GM18873 (cell line): ENCODE data around the gene TRAF7.

Experiments used
- ATAC-seq: cut with Tn5 transposase; IDR thresholded peaks from one replicate; pipeline ENCODE4 v1.9.1; 2021; ENCODE audit warnings: mild to moderate bottlenecking, moderate library complexity, moderate number of reproducible peaks; ENCODE audit not compliant: unreplicated experiment, low FRiP score

The TRAF7 gene

GRCh38 chr16:2161911-2162310 is 6.3 kb downstream of the TRAF7 start:
- ATAC-seq = no peak

GRCh38 chr16:2162676-2163118 is 7.1 kb downstream of the TRAF7 start:
- ATAC-seq = no peak

GRCh38 chr16:2163211-2163881 is 7.8 kb downstream of the TRAF7 start:
- no peak for ATAC-seq

- no peak for ATAC-seq
Observed at GRCh38 chr16:2165861-2166260, 10.3 kb downstream of the TRAF7 start.

- no peak for ATAC-seq
Observed at GRCh38 chr16:2166263-2167067, 10.9 kb downstream of the TRAF7 start.

GRCh38 chr16:2167068-2167638 is 11.6 kb downstream of the TRAF7 start:
- no peak for ATAC-seq

GRCh38 chr16:2170080-2170479 is 14.5 kb downstream of the TRAF7 start:
- ATAC-seq = no peak

GRCh38 chr16:2170587-2171435 is 15.2 kb downstream of the TRAF7 start:
- ATAC-seq = no peak

- no peak for ATAC-seq
Observed at GRCh38 chr16:2171601-2172178, 16.1 kb downstream of the TRAF7 start.

- no peak for ATAC-seq
Observed at GRCh38 chr16:2172688-2173335, 17.2 kb downstream of the TRAF7 start.

- ATAC-seq = no peak
Observed at GRCh38 chr16:2173366-2173765, 17.8 kb downstream of the TRAF7 start.

- ATAC-seq = no peak
Observed at GRCh38 chr16:2173916-2174315, 18.3 kb downstream of the TRAF7 start.

- ATAC-seq = no peak
Observed at GRCh38 chr16:2174396-2175131, 19.0 kb downstream of the TRAF7 start.

GRCh38 chr16:2175454-2175853 is 19.9 kb downstream of the TRAF7 start:
- no peak for ATAC-seq

- no peak for ATAC-seq
Observed at GRCh38 chr16:2176047-2176446, 20.5 kb downstream of the TRAF7 start.

- no peak for ATAC-seq
Observed at GRCh38 chr16:2177101-2177500, 21.5 kb downstream of the TRAF7 start.

GRCh38 chr16:2177561-2177960 is 22.0 kb downstream of the TRAF7 start:
- ATAC-seq = no peak

- ATAC-seq = no peak
Observed at GRCh38 chr16:2178321-2179106, 22.9 kb downstream of the TRAF7 start.
